ENCODE data around the gene OTC.

The OTC gene

GRCh38 chrX:38357747-38358673 is 5.6 kb downstream of the OTC start:
- no peak for DNase-seq

- DNase-seq = no peak
These were observed 10.6 kb downstream of the OTC start for GRCh38 chrX:38363046-38363445.

DNA sequence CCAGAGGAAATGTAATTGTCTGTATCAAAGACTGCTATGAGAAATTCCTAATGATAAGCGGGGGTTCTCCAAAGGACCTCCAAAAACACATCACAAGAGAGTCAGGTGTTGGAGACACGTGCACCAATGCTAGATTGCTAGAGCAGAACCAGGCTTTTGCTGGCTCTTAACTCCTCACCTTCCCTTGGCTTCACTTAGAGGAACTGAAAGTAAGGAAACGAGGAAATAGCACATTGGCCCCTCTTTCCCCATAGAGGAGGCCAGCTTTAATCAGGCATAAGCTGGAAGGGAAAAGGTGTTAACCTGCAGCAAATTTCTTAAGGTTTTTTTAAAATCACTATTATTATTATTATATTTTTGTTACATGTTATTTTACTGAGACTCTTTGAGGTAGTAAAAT is 13.6 kb downstream of the OTC start:
- DNase-seq = no peak

DNA sequence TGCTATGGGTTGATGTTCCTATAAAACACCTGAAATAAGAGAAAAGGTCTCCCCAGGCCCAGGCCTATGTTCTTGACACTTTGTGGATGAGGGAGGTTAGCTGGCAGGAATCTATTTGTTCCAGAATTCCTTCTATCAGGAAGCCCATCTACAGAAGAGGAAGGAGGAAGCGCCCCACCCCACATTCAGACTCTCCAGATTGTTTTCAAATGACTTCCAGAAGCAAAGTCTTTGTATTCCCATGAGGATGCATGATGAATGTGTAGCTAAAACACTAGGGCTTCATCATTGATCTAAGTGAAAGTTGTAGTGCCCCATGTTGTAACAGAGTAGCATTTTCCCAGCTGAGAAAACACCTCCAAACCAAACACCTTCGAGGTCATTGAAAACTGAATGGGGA is 16.4 kb downstream of the OTC start:
- no peak for DNase-seq

GRCh38 chrX:38371641-38372040 is 19.2 kb downstream of the OTC start:
- no peak for DNase-seq

GRCh38 chrX:38374431-38374830 is 22.0 kb downstream of the OTC start:
- DNase-seq = no peak

DNA sequence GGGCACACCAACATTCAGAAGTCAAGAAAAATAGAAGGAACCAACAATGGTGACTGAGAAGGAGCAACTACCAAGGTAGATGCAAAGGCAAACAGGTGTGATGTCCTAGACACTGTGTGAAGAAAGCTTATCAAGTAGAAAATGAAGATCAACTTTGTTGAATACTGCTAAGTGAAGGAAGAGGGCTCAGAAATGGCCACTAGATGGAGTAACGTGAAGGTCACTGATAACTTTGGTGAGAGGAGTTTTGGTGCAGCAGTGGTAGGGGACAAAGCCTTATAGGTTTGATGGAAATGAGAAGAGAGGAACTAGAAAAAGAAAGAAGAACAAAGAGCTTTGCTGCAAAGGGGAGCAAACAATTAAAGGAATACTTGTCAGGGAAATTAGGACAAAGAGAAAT is 23.5 kb downstream of the OTC start:
- no peak for DNase-seq

GRCh38 chrX:38376747-38377146 is 24.3 kb downstream of the OTC start:
- no peak for DNase-seq

DNA sequence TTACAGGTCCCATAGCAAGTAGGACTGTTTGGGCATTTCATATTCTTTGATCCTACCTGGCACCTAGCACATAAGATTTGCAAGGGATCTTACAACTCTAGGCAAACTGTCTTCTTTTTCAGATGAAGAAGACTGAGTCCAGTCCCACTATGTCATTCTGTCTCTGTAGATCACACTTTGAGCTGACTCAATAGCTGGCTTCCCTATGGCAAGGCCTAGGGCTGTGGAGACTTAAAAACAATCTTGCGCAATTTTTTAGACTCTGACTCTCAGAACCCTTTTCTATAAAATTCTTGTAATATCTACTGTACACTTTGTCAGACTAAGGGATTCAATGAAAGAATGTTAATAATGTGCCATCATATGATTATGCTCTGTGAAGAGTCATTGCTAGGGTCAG is 26.7 kb downstream of the OTC start:
- no peak for DNase-seq

DNA sequence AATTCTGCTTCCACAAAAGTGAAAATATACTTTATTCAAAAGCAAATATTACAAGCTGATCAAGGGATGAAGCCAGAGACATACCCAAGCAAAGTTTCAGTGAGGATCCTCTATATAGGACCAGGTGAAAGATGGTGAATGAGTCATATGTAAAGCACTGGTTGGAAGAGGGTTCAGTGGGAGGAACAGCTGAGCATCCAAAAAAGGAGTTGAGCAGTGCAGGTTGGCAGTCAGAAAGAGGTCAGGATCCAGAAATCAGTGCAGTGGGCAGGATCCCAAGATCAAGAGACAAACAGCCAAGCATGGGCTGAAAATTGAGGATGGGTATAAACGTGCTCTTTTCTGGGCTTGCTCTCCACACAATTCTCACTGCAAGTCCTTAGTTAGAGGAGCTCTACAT is 30.3 kb downstream of the OTC start:
- DNase-seq = no peak

DNA sequence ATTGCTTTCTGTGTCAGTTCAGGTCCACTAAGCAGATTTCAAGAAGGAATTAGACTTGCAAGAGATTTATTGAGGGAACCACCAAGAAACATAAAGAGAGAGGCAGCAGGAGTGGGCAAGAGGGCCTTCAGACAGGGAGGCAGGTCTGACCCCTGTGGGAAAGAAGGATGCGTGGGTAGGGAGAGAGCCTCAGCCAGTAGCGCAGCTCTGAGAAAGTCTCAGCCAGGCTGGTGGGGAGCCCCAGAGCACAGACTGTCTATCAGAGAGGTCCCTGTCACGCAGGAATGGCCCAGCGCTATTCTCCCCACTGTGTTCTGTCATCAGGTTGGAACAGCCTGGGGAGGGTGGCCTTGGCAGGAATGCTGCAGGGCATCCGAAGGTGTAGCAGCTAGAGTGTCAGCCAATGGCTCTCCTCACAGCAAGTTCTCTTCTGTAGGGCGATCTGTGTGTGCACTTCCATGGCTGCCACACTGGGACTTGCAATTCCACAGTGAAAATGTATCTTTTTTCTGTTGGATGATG is 48.0 kb downstream of the OTC start:
- no peak for DNase-seq

DNA sequence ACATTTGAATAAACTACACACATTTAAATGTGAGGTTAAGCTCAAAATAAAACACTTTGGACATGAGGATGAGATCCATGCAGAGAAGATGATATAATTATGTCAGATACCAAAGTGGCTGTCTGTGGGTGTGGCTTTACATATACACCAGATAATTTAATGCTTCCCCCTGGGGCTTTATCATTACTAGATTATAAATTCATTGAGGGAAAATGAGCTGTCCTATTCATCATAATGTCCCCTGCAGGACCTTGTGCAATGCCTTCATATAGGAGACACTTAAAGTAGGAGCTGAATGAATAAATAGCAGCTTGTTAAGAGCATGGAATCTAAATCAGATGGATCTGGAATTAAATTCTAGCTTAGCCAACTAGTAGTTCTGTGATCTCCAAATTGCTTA is 49.7 kb downstream of the OTC start:
- no peak for DNase-seq

GRCh38 chrX:38403834-38404233 is 51.4 kb downstream of the OTC start:
- DNase-seq = no peak

DNA sequence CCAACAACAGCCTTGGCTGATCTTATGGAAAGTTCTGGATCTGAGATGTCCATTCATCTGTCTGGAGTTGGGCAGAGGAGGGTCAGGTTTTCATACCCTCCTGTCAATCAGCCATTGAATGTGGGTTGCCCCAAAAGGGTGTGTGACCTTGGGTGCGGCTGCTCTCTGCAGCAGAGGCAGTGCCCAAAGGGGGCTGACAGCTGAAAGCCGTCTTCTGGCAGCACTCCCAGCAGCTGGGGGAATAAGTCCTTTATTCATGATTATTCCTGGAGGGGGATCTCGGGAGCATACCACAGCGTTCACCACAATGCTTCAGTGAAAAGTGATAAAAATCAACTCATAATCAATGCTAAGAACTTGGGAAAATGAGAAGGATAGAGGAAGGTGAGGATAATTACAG is 54.7 kb downstream of the OTC start:
- DNase-seq = no peak

DNA sequence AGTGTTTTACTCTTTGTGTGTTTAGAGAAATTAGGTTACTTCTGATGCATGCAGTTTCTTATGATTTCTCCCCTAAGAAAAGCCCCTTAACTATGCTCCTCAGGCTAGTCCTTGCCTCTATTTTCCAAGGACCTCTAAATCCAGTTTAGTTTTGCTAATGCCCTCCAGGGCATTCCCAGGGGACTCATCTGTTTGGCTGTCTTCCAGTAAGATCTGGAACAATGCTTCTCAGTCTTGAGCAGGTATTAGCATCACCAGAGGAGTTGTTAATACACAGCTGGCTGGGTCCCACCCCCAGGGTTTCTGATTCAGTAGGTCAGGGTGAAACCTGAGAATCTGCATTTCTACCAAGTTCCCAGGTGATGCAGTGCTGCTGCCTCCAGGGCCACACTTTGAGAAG is 56.9 kb downstream of the OTC start:
- DNase-seq = no peak

GRCh38 chrX:38426785-38427184 is 74.4 kb downstream of the OTC start:
- no peak for DNase-seq

- DNase-seq = no peak
These were observed 79.1 kb downstream of the OTC start for GRCh38 chrX:38431525-38431924.

DNA sequence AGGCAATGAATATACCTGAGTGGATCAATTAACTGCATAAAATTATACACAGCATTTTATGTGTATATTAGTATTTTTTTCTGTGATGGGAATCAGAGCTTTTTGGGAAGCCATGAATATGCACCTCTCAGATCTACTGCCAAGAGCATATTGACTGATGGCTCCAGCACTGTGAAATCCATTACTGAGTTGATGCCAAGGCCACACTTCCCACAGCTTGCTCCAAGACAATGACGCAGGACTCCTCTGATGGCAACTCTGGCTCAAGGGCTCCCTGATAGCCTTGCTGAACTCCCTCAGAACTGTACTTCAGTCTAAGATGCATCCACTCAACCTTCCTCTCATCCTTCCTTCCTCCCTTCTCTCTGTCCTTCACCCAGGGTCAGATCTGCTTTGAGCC is 82.7 kb downstream of the OTC start:
- no peak for DNase-seq

GRCh38 chrX:38437093-38437492 is 84.7 kb downstream of the OTC start:
- DNase-seq = no peak

DNA sequence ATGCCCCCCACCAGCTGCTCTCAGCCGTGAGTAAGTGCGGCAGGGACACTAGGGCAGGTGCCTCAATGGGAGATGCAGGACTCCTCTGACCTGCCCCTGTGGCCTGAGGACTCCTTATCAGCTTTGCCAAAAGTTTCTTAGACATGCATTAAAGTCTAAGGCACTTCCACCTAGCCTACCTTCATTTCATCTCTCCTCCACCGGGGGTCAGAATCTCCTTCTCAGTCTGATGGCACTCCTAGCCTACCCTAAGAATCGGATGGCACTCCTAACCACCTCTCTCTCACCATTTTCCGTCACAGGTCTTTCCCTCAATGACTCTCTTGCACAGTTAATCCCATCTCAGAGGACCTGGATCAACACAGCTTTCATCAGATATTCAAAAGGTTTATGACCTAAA is 85.9 kb downstream of the OTC start:
- no peak for DNase-seq

DNA sequence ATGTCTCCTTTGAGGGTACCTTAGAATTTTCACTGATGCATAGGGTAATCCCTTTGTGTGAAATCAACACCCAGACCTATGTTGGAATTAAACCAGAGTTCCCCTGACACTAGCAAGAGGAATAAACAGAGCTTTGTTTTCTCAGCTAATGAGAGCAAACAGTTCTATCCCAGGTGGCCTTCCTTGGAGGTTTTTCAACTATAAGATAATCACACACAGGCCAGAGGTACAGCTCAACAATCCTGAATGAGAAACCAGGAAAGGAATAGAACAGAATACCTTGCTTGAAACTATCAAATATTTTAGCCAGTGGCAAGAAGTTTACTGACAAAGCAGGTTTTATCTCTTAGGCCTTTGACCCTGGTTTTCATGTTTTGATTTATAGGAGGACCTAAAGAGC is 100.2 kb downstream of the OTC start:
- DNase-seq = no peak

DNA sequence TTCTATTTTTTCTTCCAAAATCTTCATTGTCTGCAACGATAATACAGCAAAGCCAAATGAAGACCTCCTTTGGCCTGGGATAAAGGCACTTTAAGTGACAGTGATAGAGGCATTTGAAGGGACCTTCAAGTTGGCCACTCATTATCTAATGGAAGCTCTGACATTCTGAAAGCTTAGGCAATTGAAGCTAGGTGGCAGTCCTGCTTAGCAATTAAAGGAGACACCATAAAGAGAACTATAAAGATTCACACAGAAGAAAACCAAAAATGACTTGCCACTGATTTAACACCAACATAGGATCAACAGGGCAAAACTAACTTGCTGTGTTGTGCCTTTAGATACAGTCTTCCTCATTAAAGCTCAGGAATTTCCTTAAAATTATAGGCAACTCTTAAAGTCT is 105.7 kb downstream of the OTC start:
- no peak for DNase-seq

DNA sequence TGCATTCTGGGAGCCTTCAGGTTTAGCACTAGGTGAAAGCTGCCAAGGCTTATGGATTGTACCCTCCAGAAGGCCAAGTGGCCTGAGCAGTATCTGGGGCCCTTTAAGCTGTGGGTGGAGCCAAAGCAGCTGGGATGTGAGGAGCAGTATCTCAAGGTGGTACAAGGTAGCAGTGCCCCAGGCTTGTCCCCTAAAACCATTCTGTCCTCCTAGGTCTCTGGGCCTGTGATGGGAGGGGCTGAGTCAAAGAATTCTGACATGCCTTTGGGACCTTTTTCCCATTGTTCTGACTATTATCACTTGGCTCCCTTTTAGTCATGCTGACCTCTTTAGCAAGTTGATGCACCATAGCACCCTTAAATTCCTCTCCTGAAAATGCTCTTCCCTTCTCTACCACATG is 109.9 kb downstream of the OTC start:
- DNase-seq = no peak

DNA sequence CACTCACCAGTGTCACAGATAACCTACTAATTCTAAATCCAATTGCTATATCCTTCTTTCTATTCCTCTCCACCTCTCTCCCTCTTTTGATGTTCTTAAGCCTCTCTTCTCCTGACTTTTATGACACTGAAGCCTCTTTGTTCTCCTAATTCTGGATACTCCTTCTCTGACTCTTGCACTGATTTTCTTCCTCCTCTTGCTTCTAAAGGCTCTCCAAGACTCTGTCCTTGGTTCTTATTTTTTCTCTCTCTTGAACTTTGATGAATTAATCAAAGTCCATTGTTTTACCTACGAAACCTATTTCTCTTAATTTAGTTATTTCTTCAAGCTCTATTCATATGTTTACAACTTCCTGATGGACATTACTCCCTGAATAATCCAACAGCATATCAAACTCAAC is 113.3 kb downstream of the OTC start:
- DNase-seq = no peak

DNA sequence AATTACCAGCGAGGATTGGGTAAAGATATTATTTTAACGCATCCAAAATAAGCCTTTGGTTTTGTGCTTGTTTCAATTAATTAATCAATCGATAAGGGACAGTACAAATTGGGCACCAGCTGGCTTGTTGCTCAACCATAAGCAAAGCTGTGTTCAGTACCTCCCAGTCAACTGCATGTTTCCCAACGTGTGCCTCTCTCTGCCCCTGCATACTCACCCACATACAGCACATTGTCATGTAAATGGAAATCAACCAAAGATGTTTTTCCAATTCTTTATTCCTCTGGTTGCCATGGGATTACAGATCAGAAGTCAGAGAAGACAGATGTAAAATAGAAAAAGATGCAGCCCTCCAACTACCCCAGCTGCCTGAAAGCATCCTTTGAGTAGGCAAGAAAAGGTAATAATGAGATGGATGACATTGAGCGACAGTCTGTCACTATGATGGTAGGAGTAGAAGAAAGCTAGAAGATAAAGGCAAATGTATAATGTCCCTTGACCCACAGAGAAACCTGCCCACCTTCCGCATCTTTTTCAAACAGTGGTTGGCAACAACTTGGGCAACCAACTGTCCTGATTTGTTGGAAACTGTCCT is 116.3 kb downstream of the OTC start:
- DNase-seq = no peak
